ENCODE measurements around the gene PKP3.

PKP3 gene

GRCh38 chr11:391117-392017 is 2.6 kb upstream of the PKP3 start:
- TF ChIP-seq CTCF (IDR thresholded peaks at IDR 0.05; ENCODE audit: control insufficient read depth, insufficient read depth, low read depth, low read length, missing control alignments): no peak
- no peak for DNase-seq (ENCODE audit: low read depth)
- no peak overlapping the region for H3K4me3 ChIP-seq (ENCODE audit: control insufficient read depth, low read depth, low read length)

- no peak overlapping the region for H3K4me3 ChIP-seq (ENCODE audit: control insufficient read depth, low read depth, low read length)
- no peak for DNase-seq (ENCODE audit: low read depth)
- TF ChIP-seq CTCF (IDR thresholded peaks at IDR 0.05; ENCODE audit: control insufficient read depth, insufficient read depth, low read depth, low read length, missing control alignments): no peak
These were observed 1.8 kb upstream of the PKP3 start for GRCh38 chr11:392102-392777.

- no peak overlapping the region for H3K4me3 ChIP-seq (ENCODE audit: control insufficient read depth, low read depth, low read length)
- TF ChIP-seq CTCF (IDR thresholded peaks at IDR 0.05; ENCODE audit: control insufficient read depth, insufficient read depth, low read depth, low read length, missing control alignments): no peak
- peak; percentile 33 for DNase-seq (ENCODE audit: low read depth)
These were observed 583 bp upstream of the PKP3 start for GRCh38 chr11:393219-394033.

- DNase-seq (ENCODE audit: low read depth): no peak
- TF ChIP-seq CTCF (IDR thresholded peaks at IDR 0.05; ENCODE audit: control insufficient read depth, insufficient read depth, low read depth, low read length, missing control alignments): no peak
- H3K4me3 ChIP-seq (ENCODE audit: control insufficient read depth, low read depth, low read length): no peak overlapping the region
These were observed 1.0 kb downstream of the PKP3 start for GRCh38 chr11:394858-395655.

- no peak overlapping the region for H3K4me3 ChIP-seq (ENCODE audit: control insufficient read depth, low read depth, low read length)
- TF ChIP-seq CTCF (IDR thresholded peaks at IDR 0.05; ENCODE audit: control insufficient read depth, insufficient read depth, low read depth, low read length, missing control alignments): no peak
- DNase-seq (ENCODE audit: low read depth): no peak
These were observed 1.9 kb downstream of the PKP3 start for GRCh38 chr11:395866-396265.
